ENCODE measurements around the gene SQOR. TPM values are rescaled to one million over a fixed set of nuclear protein-coding genes. Genes with fewer than 3 reads are reported as not detected.

The SQOR gene
- total RNA-seq, 4 donors from 2014 or later: 39.3 to 56.0 (median 52.7) TPM

DNA sequence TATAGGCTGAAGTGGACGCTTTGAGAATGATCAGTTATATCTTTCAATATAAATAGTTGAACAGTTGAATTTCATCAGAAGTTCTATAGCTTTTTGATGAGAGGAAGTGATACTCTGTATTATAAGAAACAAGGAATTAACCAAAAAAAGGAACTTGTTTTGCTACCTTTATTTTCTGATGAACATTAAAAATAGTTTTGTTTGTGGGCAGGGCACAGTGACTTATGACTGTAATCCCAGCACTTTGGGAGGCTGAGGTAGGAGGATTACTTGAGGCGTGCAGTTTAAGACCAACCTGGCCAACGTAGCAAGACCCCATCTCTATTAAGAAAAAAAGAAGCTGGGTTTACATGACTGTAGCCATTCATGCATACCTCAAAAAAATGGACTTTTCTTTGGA, 30.9 kb upstream of the SQOR start:
- DNase-seq (ENCODE audit: low spot score in 2 of 2): no peak
- H3K4me3 ChIP-seq (ENCODE audit: low read depth, poor library complexity, severe bottlenecking): no peak overlapping the region
- 82 to 85% methylated on average over 3 of the region's 3 CpGs for WGBS, 2 donors
- intact Hi-C loops (cut with DNase I; ENCODE audit: low total_unique reads): no loop called here
- TF ChIP-seq, protein P1, sequence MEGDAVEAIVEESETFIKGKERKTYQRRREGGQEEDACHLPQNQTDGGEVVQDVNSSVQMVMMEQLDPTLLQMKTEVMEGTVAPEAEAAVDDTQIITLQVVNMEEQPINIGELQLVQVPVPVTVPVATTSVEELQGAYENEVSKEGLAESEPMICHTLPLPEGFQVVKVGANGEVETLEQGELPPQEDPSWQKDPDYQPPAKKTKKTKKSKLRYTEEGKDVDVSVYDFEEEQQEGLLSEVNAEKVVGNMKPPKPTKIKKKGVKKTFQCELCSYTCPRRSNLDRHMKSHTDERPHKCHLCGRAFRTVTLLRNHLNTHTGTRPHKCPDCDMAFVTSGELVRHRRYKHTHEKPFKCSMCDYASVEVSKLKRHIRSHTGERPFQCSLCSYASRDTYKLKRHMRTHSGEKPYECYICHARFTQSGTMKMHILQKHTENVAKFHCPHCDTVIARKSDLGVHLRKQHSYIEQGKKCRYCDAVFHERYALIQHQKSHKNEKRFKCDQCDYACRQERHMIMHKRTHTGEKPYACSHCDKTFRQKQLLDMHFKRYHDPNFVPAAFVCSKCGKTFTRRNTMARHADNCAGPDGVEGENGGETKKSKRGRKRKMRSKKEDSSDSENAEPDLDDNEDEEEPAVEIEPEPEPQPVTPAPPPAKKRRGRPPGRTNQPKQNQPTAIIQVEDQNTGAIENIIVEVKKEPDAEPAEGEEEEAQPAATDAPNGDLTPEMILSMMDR (IDR thresholded peaks at IDR 0.05): no peak
- TF ChIP-seq POLR2A (IDR thresholded peaks at IDR 0.05): no peak

DNA sequence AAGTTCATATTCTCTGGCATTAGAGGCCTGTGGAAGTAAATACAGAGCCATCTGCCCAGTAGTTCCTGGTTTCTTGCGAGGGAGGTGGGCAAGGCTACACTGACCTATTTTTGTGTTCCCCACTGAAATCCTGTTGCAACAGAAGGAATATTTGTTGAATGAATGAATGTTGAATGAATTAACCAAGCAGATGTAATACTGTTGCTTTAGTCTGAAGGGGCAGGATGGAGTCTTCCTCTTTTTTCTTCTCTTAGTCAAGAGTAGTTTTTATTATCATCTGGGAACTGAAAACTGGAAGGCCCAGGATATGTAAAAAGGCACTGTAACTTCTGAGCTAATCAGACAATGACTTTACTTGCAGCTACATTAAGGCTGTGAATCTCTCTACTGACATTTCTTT, 30.5 kb upstream of the SQOR start:
- no peak for DNase-seq (ENCODE audit: low spot score in 2 of 2)
- TF ChIP-seq POLR2A (IDR thresholded peaks at IDR 0.05): no peak
- TF ChIP-seq, protein P1 (IDR thresholded peaks at IDR 0.05): no peak
- intact Hi-C loops (cut with DNase I; ENCODE audit: low total_unique reads): no loop called here
- 69 to 71% methylated on average over 1 of the region's 1 CpG for whole genome bisulfite sequencing, 2 donors
- H3K4me3 ChIP-seq (ENCODE audit: low read depth, poor library complexity, severe bottlenecking): no peak overlapping the region

DNA sequence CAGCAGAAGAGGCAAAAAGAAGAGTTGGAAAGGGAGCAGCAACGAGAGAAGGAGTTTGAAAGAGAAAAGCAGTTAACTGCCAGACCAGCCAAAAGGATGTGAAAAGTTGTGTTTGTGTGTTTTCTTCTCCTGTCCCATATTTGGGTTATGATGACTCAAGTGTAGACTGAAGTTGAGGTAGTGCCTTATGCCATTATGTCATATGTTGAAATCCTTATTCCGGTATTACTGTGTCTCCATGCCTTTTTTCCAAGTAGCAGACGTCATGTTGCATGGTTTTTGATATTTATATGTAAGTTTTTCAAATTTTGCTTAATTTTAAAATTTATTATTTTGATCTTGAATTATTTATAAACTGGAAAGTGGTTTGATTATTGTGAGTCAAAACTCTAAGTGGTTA, 28.4 kb upstream of the SQOR start:
- H3K4me3 ChIP-seq (ENCODE audit: low read depth, poor library complexity, severe bottlenecking): no peak overlapping the region
- no peak for DNase-seq (ENCODE audit: low spot score in 2 of 2)
- no peak for TF ChIP-seq POLR2A (IDR thresholded peaks at IDR 0.05)
- TF ChIP-seq, protein P1 (IDR thresholded peaks at IDR 0.05): no peak
- intact Hi-C loops (cut with DNase I; ENCODE audit: low total_unique reads): no loop called here
- 82 to 84% methylated on average over 3 of the region's 3 CpGs for WGBS, 2 donors

DNA sequence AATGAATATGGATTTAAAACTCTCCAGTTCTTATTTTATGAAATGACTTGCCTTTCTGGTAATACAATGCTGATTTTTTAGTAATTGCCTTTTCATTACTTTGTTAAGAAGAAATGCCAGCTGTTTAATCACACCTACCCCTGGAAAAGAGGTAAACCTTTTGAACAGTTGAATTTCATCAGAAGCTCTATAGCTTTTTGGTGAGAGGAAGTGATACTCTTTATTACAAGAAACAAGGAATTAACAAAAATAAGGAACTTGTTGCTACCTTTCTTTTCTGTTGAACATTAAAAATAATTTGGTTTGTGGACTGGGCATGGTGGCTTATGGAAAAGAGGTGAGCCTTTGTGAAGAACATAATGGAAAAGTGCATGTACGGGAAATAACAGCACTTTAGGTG, 28.0 kb upstream of the SQOR start:
- intact Hi-C loops (cut with DNase I; ENCODE audit: low total_unique reads): no loop called here
- no peak for DNase-seq (ENCODE audit: low spot score in 2 of 2)
- H3K4me3 ChIP-seq (ENCODE audit: low read depth, poor library complexity, severe bottlenecking): no peak overlapping the region
- TF ChIP-seq, protein P1 (IDR thresholded peaks at IDR 0.05): no peak
- no peak for TF ChIP-seq POLR2A (IDR thresholded peaks at IDR 0.05)
- 90 to 93% methylated on average over 1 of the region's 1 CpG for WGBS, 2 donors

DNA sequence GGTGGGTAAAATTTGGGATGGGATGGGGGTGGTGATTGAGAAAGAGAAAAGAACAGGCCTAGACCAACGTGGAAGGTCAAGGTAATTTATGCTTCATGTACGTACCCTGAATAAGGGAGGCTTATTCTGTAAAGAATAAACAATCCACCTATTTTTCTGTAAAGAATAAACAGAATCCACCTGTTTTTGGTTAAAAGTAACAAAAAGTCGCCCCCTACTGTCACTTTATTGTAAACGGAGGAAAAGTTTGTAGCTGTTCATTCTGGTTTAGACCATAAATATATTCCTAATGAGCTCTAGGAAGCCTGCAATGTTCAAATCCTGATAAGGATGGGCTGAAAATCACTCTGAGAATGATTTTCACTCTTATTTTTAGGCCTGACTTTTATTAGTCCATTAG, 23.5 kb upstream of the SQOR start:
- no peak for DNase-seq (ENCODE audit: low spot score in 2 of 2)
- WGBS, 2 donors: 34 to 36% methylated on average over 4 of the region's 4 CpGs
- intact Hi-C loops (cut with DNase I; ENCODE audit: low total_unique reads): loop anchor here (5.0 kb wide), 1 partner anchor 154 kb away; no protein-coding TSS in a partner anchor
- TF ChIP-seq, protein P1 (IDR thresholded peaks at IDR 0.05): no peak
- no peak overlapping the region for H3K4me3 ChIP-seq (ENCODE audit: low read depth, poor library complexity, severe bottlenecking)

DNA sequence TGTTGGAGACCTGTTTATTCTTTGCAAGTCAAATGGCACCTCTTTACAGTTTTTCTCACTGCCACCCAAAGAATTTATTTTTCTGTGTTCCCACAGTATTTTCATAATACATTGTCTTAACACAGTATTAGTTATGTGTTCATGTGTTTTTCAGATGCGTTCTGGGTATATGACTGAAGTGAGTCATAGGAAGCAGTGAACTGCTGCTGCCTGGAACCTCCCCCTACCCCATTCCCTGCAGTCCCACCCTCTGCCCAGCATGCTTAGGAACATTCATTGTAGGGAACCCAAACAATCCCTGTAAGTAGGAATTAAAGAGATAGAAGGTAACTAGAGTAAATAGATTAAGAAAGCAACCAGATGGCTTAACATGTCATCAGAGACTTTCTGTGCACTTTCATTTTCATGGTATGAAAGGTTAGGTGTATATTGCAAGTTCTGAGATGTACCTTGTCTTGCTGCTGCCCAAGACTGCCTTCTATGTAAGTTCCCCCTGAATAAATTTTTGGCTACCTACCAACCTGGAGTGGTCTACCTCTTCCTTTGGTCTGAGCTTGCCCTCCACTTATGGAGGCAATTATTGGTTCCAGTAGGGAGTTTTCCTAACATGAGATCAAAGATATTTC, 21.9 kb upstream of the SQOR start:
- TF ChIP-seq, protein P1 (IDR thresholded peaks at IDR 0.05): no peak
- TF ChIP-seq POLR2A (IDR thresholded peaks at IDR 0.05): no peak
- DNase-seq (ENCODE audit: low spot score in 2 of 2): no peak
- H3K4me3 ChIP-seq (ENCODE audit: low read depth, poor library complexity, severe bottlenecking): no peak overlapping the region
- whole genome bisulfite sequencing, 2 donors: 36 to 52% methylated on average over 1 of the region's 1 CpG
- intact Hi-C loops (cut with DNase I; ENCODE audit: low total_unique reads): loop anchor here (5.0 kb wide), 1 partner anchor 156 kb away; no protein-coding TSS in a partner anchor
